GM23338 (cell line): ENCODE measurements around the gene PTTG1IP. TPM values are rescaled to one million over a fixed set of nuclear protein-coding genes. Genes with fewer than 3 reads are reported as not detected.

Experiments used
- ATAC-seq: fragments of 200-7000 bp; cut with Tn5 transposase; 3 replicates; pipeline ENCODE4 v1.9.1; 2020
- DNase-seq: peaks from one replicate; pipeline ENCODE4 v3.0.0-alpha.2; 2015; ENCODE audit warnings: low spot score
- H2AFZ ChIP-seq: fragments of 200-600 bp; sonication (generic); 2 replicates; pipeline ENCODE4 v1.8.0; 2016; ENCODE audit warnings: antibody characterized with exemption, mild to moderate bottlenecking, moderate library complexity
- H3F3A ChIP-seq: fragments of 200-600 bp; sonication (generic); replicated peaks from 2 replicates; pipeline ENCODE4 v1.8.0; 2017; ENCODE audit warnings: antibody characterized with exemption, mixed run types, low read depth
- H3K27ac ChIP-seq: fragments of 200-600 bp; sonication (generic); 2 replicates; pipeline ENCODE4 v1.6.1; 2016; ENCODE audit warnings: low read depth
- H3K27me3 ChIP-seq: fragments of 200-600 bp; sonication (generic); 2 replicates; pipeline ENCODE4 v1.8.0; 2016; ENCODE audit warnings: mild to moderate bottlenecking, mixed run types, moderate library complexity; ENCODE audit not compliant: insufficient read depth
- H3K36me3 ChIP-seq: fragments of 200-600 bp; sonication (generic); 2 replicates; pipeline ENCODE4 v1.8.0; 2016; ENCODE audit warnings: mild to moderate bottlenecking; ENCODE audit not compliant: insufficient read depth
- H3K4me1 ChIP-seq: fragments of 200-600 bp; sonication (generic); 2 replicates; pipeline ENCODE4 v1.8.0; 2016; ENCODE audit warnings: mild to moderate bottlenecking, moderate library complexity; ENCODE audit not compliant: insufficient read depth
- H3K4me2 ChIP-seq: fragments of 200-600 bp; sonication (generic); 2 replicates; pipeline ENCODE4 v1.7.1; 2017; ENCODE audit warnings: mixed run types
- H3K4me3 ChIP-seq: fragments of 200-600 bp; sonication (generic); 2 replicates; pipeline ENCODE4 v1.6.1; 2016; ENCODE audit warnings: mixed run types
- H3K79me2 ChIP-seq: fragments of 200-600 bp; sonication (generic); replicated peaks from 2 replicates; pipeline ENCODE4 v1.8.0; 2017; ENCODE audit warnings: mild to moderate bottlenecking; ENCODE audit not compliant: insufficient read depth
- H3K9me2 ChIP-seq: fragments of 200-600 bp; sonication (generic); 2 replicates; pipeline ENCODE4 v1.8.0; 2017; ENCODE audit not compliant: insufficient read depth
- H4K20me1 ChIP-seq: fragments of 200-600 bp; sonication (generic); replicated peaks from 2 replicates; pipeline ENCODE4 v1.8.0; 2017; ENCODE audit warnings: mild to moderate bottlenecking; ENCODE audit not compliant: insufficient read depth
- H3K27ac Mint-ChIP-seq: 2 replicates; pipeline ENCODE4 v1.8.0; 2020; ENCODE audit warnings: inconsistent platforms, mild to moderate bottlenecking, moderate library complexity, mixed read lengths
- H3K27me3 Mint-ChIP-seq: 3 replicates; pipeline ENCODE4 v1.8.0; 2022; ENCODE audit warnings: low read depth, mild to moderate bottlenecking, moderate library complexity, mixed read lengths, inconsistent platforms; ENCODE audit not compliant: insufficient read depth, poor library complexity
- H3K36me3 Mint-ChIP-seq: 3 replicates; pipeline ENCODE4 v1.8.0; 2021; ENCODE audit warnings: low read depth, mild to moderate bottlenecking, inconsistent platforms, moderate library complexity, mixed read lengths
- H3K4me1 Mint-ChIP-seq: 3 replicates; pipeline ENCODE4 v1.8.0; 2020; ENCODE audit warnings: mild to moderate bottlenecking, inconsistent platforms, mixed read lengths
- H3K4me3 Mint-ChIP-seq: 3 replicates; pipeline ENCODE4 v1.8.0; 2021; ENCODE audit warnings: moderate library complexity, mild to moderate bottlenecking, inconsistent platforms, mixed read lengths
- H3K9me3 Mint-ChIP-seq: 3 replicates; pipeline ENCODE4 v1.8.0; 2020; ENCODE audit warnings: moderate library complexity, mild to moderate bottlenecking, inconsistent platforms, mixed read lengths
- CREB1 ChIP-seq: fragments of 250-450 bp; sonication (Bioruptor Pico); IDR thresholded peaks from 2 replicates; pipeline ENCODE4 v1.5.0; 2020; ENCODE audit warnings: low read depth, mild to moderate bottlenecking, moderate library complexity
- CTCF ChIP-seq, 2 experiments: fragments of 200-600 bp in 1 of 2; sonication (generic) in 1 of 2; conservative IDR thresholded peaks; 2 replicates each; pipeline versions ENCODE4 v1.5.1 to v1.6.1; 2016 to 2017; ENCODE audit warnings: antibody characterized with exemption in 2 of 2, low read depth in 2 of 2, mild to moderate bottlenecking in 2 of 2, moderate library complexity in 1 of 2
- EZH2 ChIP-seq: fragments of 200-600 bp; sonication (generic); IDR thresholded peaks from one replicate; pipeline ENCODE4 v1.8.0; 2017; ENCODE audit warnings: antibody characterized with exemption, mild to moderate bottlenecking, low read depth; ENCODE audit not compliant: unreplicated experiment
- EZH2phosphoT487 ChIP-seq: fragments of 200-600 bp; sonication (generic); IDR thresholded peaks from one replicate; pipeline ENCODE4 v1.8.1; 2018; ENCODE audit warnings: antibody characterized with exemption; ENCODE audit not compliant: unreplicated experiment
- JUNB ChIP-seq: IDR thresholded peaks from one replicate; pipeline ENCODE4 v1.6.1; 2016; ENCODE audit warnings: antibody characterized with exemption; ENCODE audit not compliant: unreplicated experiment
- NANOG ChIP-seq: IDR thresholded peaks from 2 replicates; pipeline ENCODE4 v1.6.1; 2016; ENCODE audit warnings: antibody characterized with exemption, borderline replicate concordance
- POLR2AphosphoS5 ChIP-seq: IDR thresholded peaks from 2 replicates; pipeline ENCODE4 v1.6.1; 2016; ENCODE audit warnings: antibody characterized with exemption, low read depth
- ZNF114 ChIP-seq: fragments of 250-450 bp; sonication (Bioruptor Pico); IDR thresholded peaks from 2 replicates; pipeline ENCODE4 v1.5.0; 2020; ENCODE audit warnings: mild to moderate bottlenecking, moderate library complexity
- ZNF331 ChIP-seq: fragments of 250-450 bp; sonication (Bioruptor Pico); IDR thresholded peaks from 2 replicates; pipeline ENCODE4 v1.5.0; 2020; ENCODE audit warnings: low read depth, mild to moderate bottlenecking, moderate library complexity
- ZNF462 ChIP-seq: fragments of 250-450 bp; sonication (Bioruptor Pico); IDR thresholded peaks from 2 replicates; pipeline ENCODE4 v1.5.0; 2020; ENCODE audit warnings: mild to moderate bottlenecking, moderate library complexity
- polyA plus RNA-seq: library from polyadenylated mRNA; unstranded; fragments of >200 nt; fragmentation: Nextera tagmentation; extraction: Ambion mirVana; gene quantifications from 2 replicates; pipeline ENCODE4 v1.2.1, GENCODE V29; 2016
- total RNA-seq: library from RNA; depleted of rRNA; stranded (reverse); fragments of >200 nt; shearing (Covaris generic); gene quantifications from 2 replicates; pipeline ENCODE4 v1.2.3, GENCODE V29; 2014
- TF ChIP-seq, protein P1 (sequence below): IDR thresholded peaks from 2 replicates; pipeline ENCODE4 v1.6.1; 2016; ENCODE audit warnings: antibody characterized with exemption

The PTTG1IP gene
- total and polyA plus RNA-seq, 2 experiments from 2014 or later, result 99.9 to 172 TPM

GRCh38 chr21:44867999-44868700 is 5.3 kb downstream of the PTTG1IP start:
- Mint-ChIP-seq H3K4me1 (peaks cover 50% of the 10 kb centered on the region), H3K27ac (no peak overlapping the region), H3K27me3 (peaks cover 6% of the 10 kb centered on the region), H3K4me3 (no peak overlapping the region), H3K9me3 (no peaks in the 10 kb centered on the region), H3K36me3 (peaks cover 27% of the 10 kb centered on the region)
- ATAC-seq, result no peak
- H3K36me3 ChIP-seq, result peaks cover 5% of the 10 kb centered on the region; the same call in 1 of the 2 replicates
- H3K79me2 ChIP-seq, result peaks cover 93% of the 10 kb centered on the region
- H3K27me3 ChIP-seq, result no peaks in the 10 kb centered on the region
- no peak overlapping the region for H3K4me2 ChIP-seq
- H3K9me2 ChIP-seq, result no peaks in the 10 kb centered on the region
- TF ChIP-seq, protein P1, sequence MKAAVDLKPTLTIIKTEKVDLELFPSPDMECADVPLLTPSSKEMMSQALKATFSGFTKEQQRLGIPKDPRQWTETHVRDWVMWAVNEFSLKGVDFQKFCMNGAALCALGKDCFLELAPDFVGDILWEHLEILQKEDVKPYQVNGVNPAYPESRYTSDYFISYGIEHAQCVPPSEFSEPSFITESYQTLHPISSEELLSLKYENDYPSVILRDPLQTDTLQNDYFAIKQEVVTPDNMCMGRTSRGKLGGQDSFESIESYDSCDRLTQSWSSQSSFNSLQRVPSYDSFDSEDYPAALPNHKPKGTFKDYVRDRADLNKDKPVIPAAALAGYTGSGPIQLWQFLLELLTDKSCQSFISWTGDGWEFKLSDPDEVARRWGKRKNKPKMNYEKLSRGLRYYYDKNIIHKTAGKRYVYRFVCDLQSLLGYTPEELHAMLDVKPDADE, result no peak
- no peak overlapping the region for H2AFZ ChIP-seq
- H3K27ac ChIP-seq, result peak overlapping the region; percentile 36
- no peaks in the 10 kb centered on the region; the same call in 1 of the 2 replicates for H3F3A ChIP-seq
- H3K4me1 ChIP-seq, result peaks cover 34% of the 10 kb centered on the region
- H4K20me1 ChIP-seq, result peaks cover 55% of the 10 kb centered on the region
- no peak overlapping the region for H3K4me3 ChIP-seq
- no peak for DNase-seq

DNA sequence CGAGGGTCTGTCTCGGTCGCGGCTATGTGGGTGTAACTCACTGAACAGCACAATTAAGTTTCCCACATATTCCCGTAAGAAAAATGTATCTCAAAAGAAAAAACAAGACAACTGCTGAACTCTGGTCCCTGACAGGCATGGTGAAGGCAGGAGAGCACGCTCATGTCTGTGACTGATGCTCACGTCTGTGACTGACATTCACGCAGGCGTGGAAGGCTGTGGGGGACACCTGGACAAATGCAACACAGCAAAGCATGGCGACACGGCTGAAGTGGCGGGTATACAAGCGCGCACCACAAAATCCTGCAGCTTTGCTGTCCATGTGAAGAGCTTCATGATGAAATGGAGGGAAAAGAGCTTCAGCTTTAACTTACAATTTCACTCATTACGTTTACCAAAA is 6.0 kb downstream of the PTTG1IP start:
- Histone ChIP-seq H3K4me3 (no peak overlapping the region), H4K20me1 (peaks cover 54% of the 10 kb centered on the region), H3K79me2 (peaks cover 92% of the 10 kb centered on the region), H3K36me3 (peaks cover 5% of the 10 kb centered on the region; the same call in 1 of the 2 replicates), H3K27ac (peak overlapping the region; percentile 36; the same call in 1 of the 2 replicates), H3K4me2 (0 out of 2 replicates have a peak overlapping the region, but pooled peaks have one; percentile 58), H3K4me1 (peaks cover 32% of the 10 kb centered on the region), H3F3A (no peaks in the 10 kb centered on the region; the same call in 1 of the 2 replicates), H2AFZ (no peak overlapping the region), H3K9me2 (no peaks in the 10 kb centered on the region), H3K27me3 (no peaks in the 10 kb centered on the region)
- Mint-ChIP-seq H3K9me3 (no peaks in the 10 kb centered on the region), H3K4me1 (peaks cover 50% of the 10 kb centered on the region), H3K27ac (peak overlapping the region; percentile 91), H3K36me3 (peaks cover 27% of the 10 kb centered on the region), H3K27me3 (peaks cover 3% of the 10 kb centered on the region), H3K4me3 (peak overlapping the region; percentile 6; the same call in 1 of the 3 replicates)
- no peak for ATAC-seq
- no peak for DNase-seq
- TF ChIP-seq ZNF114 (CRISPR knock-in tag) (no peak), EZH2 (no peak), NANOG (no peak), ZNF462 (CRISPR knock-in tag) (no peak), POLR2AphosphoS5 (no peak), CTCF (conservative IDR thresholded peaks at IDR 0.05; ENCODE audit: low read depth in 2 of 2) (no peak), CREB1 (no peak), ZNF331 (CRISPR knock-in tag) (no peak), EZH2phosphoT487 (no peak), JUNB (no peak)
- TF ChIP-seq, protein P1, result no peak
